Measurements from ENCODE around the gene ADARB1. TPM values are rescaled to one million over a fixed set of nuclear protein-coding genes. Genes with fewer than 3 reads are reported as not detected.

Gene ADARB1
- total and polyA plus RNA-seq, 2 experiments from 2014 or later, result 4.8 to 14.8 TPM

DNA sequence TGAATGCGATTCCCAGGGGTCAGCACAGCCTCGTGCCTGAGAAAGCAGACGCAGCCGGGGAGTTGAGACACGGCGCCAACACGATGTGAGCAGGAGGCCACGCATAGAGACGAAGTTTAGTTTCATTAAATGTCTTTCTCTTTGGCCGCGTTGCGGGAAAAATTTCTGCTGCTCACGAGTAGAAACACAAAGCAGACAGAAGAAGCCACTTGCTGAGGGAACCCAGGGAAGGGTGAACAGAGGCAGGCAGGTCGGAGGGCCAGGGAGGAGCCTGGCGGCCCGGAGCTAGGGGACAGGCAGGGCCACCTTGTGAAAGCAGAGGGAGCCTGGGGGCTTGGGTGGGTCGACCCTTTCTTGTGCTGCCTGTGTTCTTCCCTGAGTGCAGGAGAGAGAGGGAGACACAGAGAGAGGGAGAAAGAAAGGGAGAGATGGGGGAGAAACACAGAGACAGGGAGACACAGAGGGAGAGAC, 180.1 kb downstream of the ADARB1 start (continued):
- TF ChIP-seq ZNF462 (CRISPR knock-in tag; IDR thresholded peaks at IDR 0.05), result no peak

- Mint-ChIP-seq H3K9me3 (peaks cover 2% of the 10 kb centered on the region; the same call in 1 of the 3 replicates), H3K36me3 (ENCODE audit: low read depth) (no peaks in the 10 kb centered on the region), H3K27me3 (ENCODE audit: insufficient read depth, low read depth, poor library complexity) (peaks cover 5% of the 10 kb centered on the region), H3K27ac (no peak overlapping the region), H3K4me1 (no peaks in the 10 kb centered on the region), H3K4me3 (no peak overlapping the region)
- Histone ChIP-seq H3K4me1 (ENCODE audit: insufficient read depth) (no peaks in the 10 kb centered on the region), H3K27me3 (ENCODE audit: insufficient read depth) (no peaks in the 10 kb centered on the region), H3K79me2 (replicated peaks; ENCODE audit: insufficient read depth) (no peaks in the 10 kb centered on the region), H3K36me3 (ENCODE audit: insufficient read depth) (no peaks in the 10 kb centered on the region), H3K4me3 (no peak overlapping the region), H3K9me2 (ENCODE audit: insufficient read depth) (no peaks in the 10 kb centered on the region), H3K4me2 (no peak overlapping the region), H3K27ac (ENCODE audit: low read depth) (no peak overlapping the region), H3F3A (replicated peaks; ENCODE audit: low read depth) (no peaks in the 10 kb centered on the region), H4K20me1 (replicated peaks; ENCODE audit: insufficient read depth) (no peaks in the 10 kb centered on the region; the same call in 1 of the 2 replicates), H2AFZ (no peak overlapping the region)
- no peak for ATAC-seq
- no peak for DNase-seq (ENCODE audit: low spot score)
- TF ChIP-seq, protein P1, sequence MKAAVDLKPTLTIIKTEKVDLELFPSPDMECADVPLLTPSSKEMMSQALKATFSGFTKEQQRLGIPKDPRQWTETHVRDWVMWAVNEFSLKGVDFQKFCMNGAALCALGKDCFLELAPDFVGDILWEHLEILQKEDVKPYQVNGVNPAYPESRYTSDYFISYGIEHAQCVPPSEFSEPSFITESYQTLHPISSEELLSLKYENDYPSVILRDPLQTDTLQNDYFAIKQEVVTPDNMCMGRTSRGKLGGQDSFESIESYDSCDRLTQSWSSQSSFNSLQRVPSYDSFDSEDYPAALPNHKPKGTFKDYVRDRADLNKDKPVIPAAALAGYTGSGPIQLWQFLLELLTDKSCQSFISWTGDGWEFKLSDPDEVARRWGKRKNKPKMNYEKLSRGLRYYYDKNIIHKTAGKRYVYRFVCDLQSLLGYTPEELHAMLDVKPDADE (IDR thresholded peaks at IDR 0.05), result no peak
- TF ChIP-seq REST (IDR thresholded peaks at IDR 0.05; ENCODE audit: unreplicated experiment) (no peak), EZH2phosphoT487 (IDR thresholded peaks at IDR 0.05; ENCODE audit: unreplicated experiment) (no peak), ZNF331 (CRISPR knock-in tag; IDR thresholded peaks at IDR 0.05; ENCODE audit: low read depth) (no peak), ZNF114 (CRISPR knock-in tag; IDR thresholded peaks at IDR 0.05) (no peak), NANOG (IDR thresholded peaks at IDR 0.05; ENCODE audit: borderline replicate concordance) (no peak), JUNB (IDR thresholded peaks at IDR 0.05; ENCODE audit: unreplicated experiment) (no peak), STAT1 (IDR thresholded peaks at IDR 0.05; ENCODE audit: unreplicated experiment) (no peak), EZH2 (IDR thresholded peaks at IDR 0.05; ENCODE audit: low read depth, unreplicated experiment) (no peak), CREB1 (CRISPR knock-in tag; IDR thresholded peaks at IDR 0.05; ENCODE audit: low read depth) (no peak)
- TF ChIP-seq, protein P2, sequence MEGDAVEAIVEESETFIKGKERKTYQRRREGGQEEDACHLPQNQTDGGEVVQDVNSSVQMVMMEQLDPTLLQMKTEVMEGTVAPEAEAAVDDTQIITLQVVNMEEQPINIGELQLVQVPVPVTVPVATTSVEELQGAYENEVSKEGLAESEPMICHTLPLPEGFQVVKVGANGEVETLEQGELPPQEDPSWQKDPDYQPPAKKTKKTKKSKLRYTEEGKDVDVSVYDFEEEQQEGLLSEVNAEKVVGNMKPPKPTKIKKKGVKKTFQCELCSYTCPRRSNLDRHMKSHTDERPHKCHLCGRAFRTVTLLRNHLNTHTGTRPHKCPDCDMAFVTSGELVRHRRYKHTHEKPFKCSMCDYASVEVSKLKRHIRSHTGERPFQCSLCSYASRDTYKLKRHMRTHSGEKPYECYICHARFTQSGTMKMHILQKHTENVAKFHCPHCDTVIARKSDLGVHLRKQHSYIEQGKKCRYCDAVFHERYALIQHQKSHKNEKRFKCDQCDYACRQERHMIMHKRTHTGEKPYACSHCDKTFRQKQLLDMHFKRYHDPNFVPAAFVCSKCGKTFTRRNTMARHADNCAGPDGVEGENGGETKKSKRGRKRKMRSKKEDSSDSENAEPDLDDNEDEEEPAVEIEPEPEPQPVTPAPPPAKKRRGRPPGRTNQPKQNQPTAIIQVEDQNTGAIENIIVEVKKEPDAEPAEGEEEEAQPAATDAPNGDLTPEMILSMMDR (conservative IDR thresholded peaks at IDR 0.05; ENCODE audit: low read depth in 2 of 2), result no peak
Measured at GRCh38 chr21:45255381-45256020, 181.1 kb downstream of the ADARB1 start.
